ENCODE results near the gene CDH13.

The CDH13 gene

DNA sequence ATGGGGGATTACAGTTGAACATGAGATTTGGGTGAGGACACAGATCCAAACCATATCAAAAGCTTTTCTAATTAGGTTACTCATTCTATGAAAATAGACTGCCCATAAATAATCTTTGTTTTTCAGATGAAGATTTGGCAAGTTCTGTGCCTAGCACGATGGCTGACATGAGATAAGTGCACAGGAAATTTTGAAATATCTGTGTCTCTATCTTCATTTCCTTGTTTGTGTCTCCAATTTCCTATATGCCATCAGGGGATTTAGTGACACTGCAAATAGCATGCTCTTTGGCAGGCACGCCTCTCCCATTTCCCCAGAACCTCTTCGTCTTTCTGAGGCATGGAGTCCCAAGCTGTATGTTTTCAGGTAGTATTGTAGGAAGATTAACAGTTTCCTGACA is 544.6 kb downstream of the CDH13 start:
- H3K4me2 ChIP-seq (ENCODE audit: low read length) = no peak overlapping the region
- no peak overlapping the region for H3K27ac ChIP-seq (ENCODE audit: low read depth, low read length)
- H3K4me3 ChIP-seq (ENCODE audit: low read length) = no peak overlapping the region
- no peaks in the 10 kb centered on the region for H3K9me3 ChIP-seq (ENCODE audit: control insufficient read depth, insufficient read depth, low read length)
- H3F3A ChIP-seq (ENCODE audit: control insufficient read depth, insufficient read depth) = no peaks in the 10 kb centered on the region
- no peaks in the 10 kb centered on the region for H3K36me3 ChIP-seq (ENCODE audit: control insufficient read depth, low read length)
- no peaks in the 10 kb centered on the region for H3K27me3 ChIP-seq (ENCODE audit: control insufficient read depth, low read length)
- no peaks in the 10 kb centered on the region for H3K9me2 ChIP-seq (replicated peaks; ENCODE audit: control insufficient read depth, low read length)
- TF ChIP-seq EZH2phosphoT487 (IDR thresholded peaks at IDR 0.05; ENCODE audit: borderline replicate concordance, low read length) (no peak), CTCF (IDR thresholded peaks at IDR 0.05; ENCODE audit: low read depth, low read length, poor library complexity, severe bottlenecking) (no peak)
- no peaks in the 10 kb centered on the region for H3K79me2 ChIP-seq (ENCODE audit: control insufficient read depth, low read length)
- H3K4me1 ChIP-seq (ENCODE audit: control insufficient read depth, low read length) = no peaks in the 10 kb centered on the region
- H4K20me1 ChIP-seq (ENCODE audit: control insufficient read depth, insufficient read depth, low read depth, low read length) = no peaks in the 10 kb centered on the region

DNA sequence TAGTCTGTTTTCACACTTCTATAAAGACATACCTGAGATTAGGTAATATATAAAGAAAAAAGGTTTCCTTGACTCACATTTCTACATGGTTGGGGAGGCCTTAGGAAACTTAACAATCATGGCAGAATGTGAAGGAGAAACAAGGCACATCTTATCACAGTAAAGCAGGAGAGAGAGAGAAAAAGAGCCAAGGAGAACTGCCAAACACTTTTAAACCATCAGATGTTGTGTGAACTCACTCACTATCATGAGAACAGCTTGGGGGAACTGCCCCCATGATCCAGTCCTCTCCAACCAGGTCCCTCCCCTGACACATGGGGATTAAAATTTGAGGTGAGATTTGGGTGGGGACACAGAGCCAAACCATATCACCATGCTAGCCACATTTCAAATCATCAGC is 547.9 kb downstream of the CDH13 start:
- no peaks in the 10 kb centered on the region for H3K36me3 ChIP-seq (ENCODE audit: control insufficient read depth, low read length)
- no peaks in the 10 kb centered on the region for H4K20me1 ChIP-seq (ENCODE audit: control insufficient read depth, insufficient read depth, low read depth, low read length)
- no peaks in the 10 kb centered on the region for H3K9me3 ChIP-seq (ENCODE audit: control insufficient read depth, insufficient read depth, low read length)
- no peaks in the 10 kb centered on the region for H3F3A ChIP-seq (ENCODE audit: control insufficient read depth, insufficient read depth)
- H3K27me3 ChIP-seq (ENCODE audit: control insufficient read depth, low read length) = no peaks in the 10 kb centered on the region
- no peak overlapping the region for H3K4me2 ChIP-seq (ENCODE audit: low read length)
- no peaks in the 10 kb centered on the region for H3K79me2 ChIP-seq (ENCODE audit: control insufficient read depth, low read length)
- H3K27ac ChIP-seq (ENCODE audit: low read depth, low read length) = no peak overlapping the region
- no peak overlapping the region for H3K4me3 ChIP-seq (ENCODE audit: low read length)
- no peaks in the 10 kb centered on the region for H3K4me1 ChIP-seq (ENCODE audit: control insufficient read depth, low read length)
- TF ChIP-seq EZH2phosphoT487 (IDR thresholded peaks at IDR 0.05; ENCODE audit: borderline replicate concordance, low read length) (no peak), CTCF (IDR thresholded peaks at IDR 0.05; ENCODE audit: low read depth, low read length, poor library complexity, severe bottlenecking) (no peak)
- no peaks in the 10 kb centered on the region for H3K9me2 ChIP-seq (replicated peaks; ENCODE audit: control insufficient read depth, low read length)

- no peak overlapping the region for H3K27ac ChIP-seq (ENCODE audit: low read depth, low read length)
- H4K20me1 ChIP-seq (ENCODE audit: control insufficient read depth, insufficient read depth, low read depth, low read length) = no peaks in the 10 kb centered on the region
- H3K9me2 ChIP-seq (replicated peaks; ENCODE audit: control insufficient read depth, low read length) = no peaks in the 10 kb centered on the region
- H3K9me3 ChIP-seq (ENCODE audit: control insufficient read depth, insufficient read depth, low read length) = no peaks in the 10 kb centered on the region
- H3K4me1 ChIP-seq (ENCODE audit: control insufficient read depth, low read length) = no peaks in the 10 kb centered on the region
- no peaks in the 10 kb centered on the region for H3K36me3 ChIP-seq (ENCODE audit: control insufficient read depth, low read length)
- no peaks in the 10 kb centered on the region for H3F3A ChIP-seq (ENCODE audit: control insufficient read depth, insufficient read depth)
- no peaks in the 10 kb centered on the region for H3K27me3 ChIP-seq (ENCODE audit: control insufficient read depth, low read length)
- no peak overlapping the region for H3K4me2 ChIP-seq (ENCODE audit: low read length)
- no peak for TF ChIP-seq EZH2phosphoT487 (IDR thresholded peaks at IDR 0.05; ENCODE audit: borderline replicate concordance, low read length)
- no peak for TF ChIP-seq CTCF (IDR thresholded peaks at IDR 0.05; ENCODE audit: low read depth, low read length, poor library complexity, severe bottlenecking)
- H3K4me3 ChIP-seq (ENCODE audit: low read length) = no peak overlapping the region
- no peaks in the 10 kb centered on the region for H3K79me2 ChIP-seq (ENCODE audit: control insufficient read depth, low read length)
These were observed 550.0 kb downstream of the CDH13 start for GRCh38 chr16:83176802-83177201.

- H3K9me2 ChIP-seq (replicated peaks; ENCODE audit: control insufficient read depth, low read length) = no peaks in the 10 kb centered on the region
- no peak overlapping the region for H3K27ac ChIP-seq (ENCODE audit: low read depth, low read length)
- H3F3A ChIP-seq (ENCODE audit: control insufficient read depth, insufficient read depth) = no peaks in the 10 kb centered on the region
- H4K20me1 ChIP-seq (ENCODE audit: control insufficient read depth, insufficient read depth, low read depth, low read length) = no peaks in the 10 kb centered on the region
- H3K9me3 ChIP-seq (ENCODE audit: control insufficient read depth, insufficient read depth, low read length) = no peaks in the 10 kb centered on the region
- H3K27me3 ChIP-seq (ENCODE audit: control insufficient read depth, low read length) = no peaks in the 10 kb centered on the region
- H3K79me2 ChIP-seq (ENCODE audit: control insufficient read depth, low read length) = no peaks in the 10 kb centered on the region
- no peak for TF ChIP-seq CTCF (IDR thresholded peaks at IDR 0.05; ENCODE audit: low read depth, low read length, poor library complexity, severe bottlenecking)
- TF ChIP-seq EZH2phosphoT487 (IDR thresholded peaks at IDR 0.05; ENCODE audit: borderline replicate concordance, low read length) = no peak
- no peaks in the 10 kb centered on the region for H3K36me3 ChIP-seq (ENCODE audit: control insufficient read depth, low read length)
- no peak overlapping the region for H3K4me3 ChIP-seq (ENCODE audit: low read length)
- no peaks in the 10 kb centered on the region for H3K4me1 ChIP-seq (ENCODE audit: control insufficient read depth, low read length)
- H3K4me2 ChIP-seq (ENCODE audit: low read length) = no peak overlapping the region
These were observed 559.1 kb downstream of the CDH13 start for GRCh38 chr16:83185902-83186301.

All from DOHH2 (cell line).